Panc1 (cell line): ENCODE data around the gene IAPP. TPM values are rescaled to one million over a fixed set of nuclear protein-coding genes. Genes with fewer than 3 reads are reported as not detected.

Experiments
- ATAC-seq: fragments of 200-7000 bp; cut with Tn5 transposase; 2 replicates; pipeline ENCODE4 v1.9.1; 2020; ENCODE audit warnings: mild to moderate bottlenecking, moderate library complexity
- BruUV-seq: library from RNA; stranded (reverse); fragments of 400-500 nt; replicated peaks from 2 replicates; lab custom pipeline; 2021; lab: Mats Ljungman, UMichigan
- CTCF ChIA-PET: fragments of 300-600 bp; sonication (Branson Sonifier 250); formaldehyde crosslinking; loops from one replicate; lab custom pipeline; 2022; ENCODE audit warnings: antibody characterized with exemption; lab: Charles Lee
- POLR2A ChIA-PET: fragments of 300-600 bp; sonication (Branson Sonifier 250); formaldehyde crosslinking; loops from one replicate; lab custom pipeline; 2022; ENCODE audit warnings: antibody characterized with exemption; lab: Charles Lee
- DNase-seq: peaks from one replicate; pipeline ENCODE4 v3.0.0-alpha.2; 2010; ENCODE audit warnings: low read depth, low spot score
- H3K27ac ChIP-seq: 2 replicates; pipeline ENCODE4 v1.5.1; 2011; ENCODE audit warnings: mild to moderate bottlenecking, low read length, inconsistent platforms
- H3K27me3 ChIP-seq: fragments of 200-500 bp; sonication (Bioruptor generic); 2 replicates; pipeline ENCODE4 v1.6.0; 2014; ENCODE audit warnings: low read length, inconsistent platforms; ENCODE audit not compliant: control insufficient read depth, insufficient read depth
- H3K36me3 ChIP-seq: fragments of 200-500 bp; sonication (Bioruptor generic); 2 replicates; pipeline ENCODE4 v1.5.1; 2014; ENCODE audit warnings: inconsistent platforms, mild to moderate bottlenecking, low read length, moderate library complexity; ENCODE audit not compliant: control insufficient read depth, insufficient read depth
- H3K4me1 ChIP-seq: 2 replicates; pipeline ENCODE4 v1.5.1; 2011; ENCODE audit warnings: inconsistent platforms, mild to moderate bottlenecking, low read length, moderate library complexity; ENCODE audit not compliant: control insufficient read depth, insufficient read depth
- H3K4me3 ChIP-seq, 2 experiments: 2 replicates each; pipeline ENCODE4 v1.5.1; 2011 to 2012; ENCODE audit warnings: low read depth in 2 of 2, low read length in 2 of 2, mild to moderate bottlenecking in 2 of 2, inconsistent platforms in 1 of 2, moderate library complexity in 1 of 2
- H3K9me3 ChIP-seq: fragments of 200-500 bp; sonication (Bioruptor generic); 2 replicates; pipeline ENCODE4 v1.5.1; 2014; ENCODE audit warnings: low read depth, mild to moderate bottlenecking, inconsistent platforms, low read length, moderate library complexity; ENCODE audit not compliant: control insufficient read depth, insufficient read depth
- POLR2AphosphoS5 ChIP-seq: IDR thresholded peaks from 2 replicates; pipeline ENCODE4 v1.6.1; 2012; ENCODE audit warnings: mild to moderate bottlenecking, low read depth, low read length, moderate library complexity
- SIN3A ChIP-seq: IDR thresholded peaks from 2 replicates; pipeline ENCODE4 v1.6.1; 2012; ENCODE audit warnings: low read depth, mild to moderate bottlenecking, low read length, moderate library complexity, borderline replicate concordance; ENCODE audit not compliant: insufficient read depth
- TCF7L2 ChIP-seq: IDR thresholded peaks from 2 replicates; pipeline ENCODE4 v1.6.1; 2011; ENCODE audit warnings: mild to moderate bottlenecking, low read depth, low read length, inconsistent platforms
- in situ Hi-C: cut with HindIII; loops from 2 replicates; pipeline ENCODE4 v1.10.0; 2016; ENCODE audit warnings: low sequenced_read_pairs, low pct_unique_long_range_greater_than_20kb
- intact Hi-C: fragments of 100-400 bp; cut with micrococcal nuclease; formaldehyde crosslinking; loops from one replicate; pipeline ENCODE4 v1.10.0; 2022; ENCODE audit not compliant: unreplicated experiment
- total RNA-seq: library from RNA; stranded (reverse); gene quantifications from one replicate; pipeline ENCODE4 v1.2.1, GENCODE V29; 2021; ENCODE audit not compliant: unreplicated experiment
- TF ChIP-seq, protein P1 (sequence below), 2 experiments: IDR thresholded peaks; 2 replicates each; pipeline ENCODE4 v1.6.1; 2011 to 2012; ENCODE audit warnings: low read depth in 2 of 2, control low read depth in 1 of 2, low read length in 1 of 2, mild to moderate bottlenecking in 1 of 2, moderate library complexity in 1 of 2; ENCODE audit not compliant: insufficient read depth in 1 of 2
- TF ChIP-seq, protein P2 (sequence below): fragments of 450-650 bp; IDR thresholded peaks from 2 replicates; pipeline ENCODE4 v1.5.1; 2017; ENCODE audit warnings: mild to moderate bottlenecking

The IAPP gene
- total RNA-seq, 1 experiment from 2014 or later, result not detected

GRCh38 chr12:21324551-21324950, 48.2 kb upstream of the IAPP start:
- no peak for ATAC-seq
- TF ChIP-seq, protein P1, sequence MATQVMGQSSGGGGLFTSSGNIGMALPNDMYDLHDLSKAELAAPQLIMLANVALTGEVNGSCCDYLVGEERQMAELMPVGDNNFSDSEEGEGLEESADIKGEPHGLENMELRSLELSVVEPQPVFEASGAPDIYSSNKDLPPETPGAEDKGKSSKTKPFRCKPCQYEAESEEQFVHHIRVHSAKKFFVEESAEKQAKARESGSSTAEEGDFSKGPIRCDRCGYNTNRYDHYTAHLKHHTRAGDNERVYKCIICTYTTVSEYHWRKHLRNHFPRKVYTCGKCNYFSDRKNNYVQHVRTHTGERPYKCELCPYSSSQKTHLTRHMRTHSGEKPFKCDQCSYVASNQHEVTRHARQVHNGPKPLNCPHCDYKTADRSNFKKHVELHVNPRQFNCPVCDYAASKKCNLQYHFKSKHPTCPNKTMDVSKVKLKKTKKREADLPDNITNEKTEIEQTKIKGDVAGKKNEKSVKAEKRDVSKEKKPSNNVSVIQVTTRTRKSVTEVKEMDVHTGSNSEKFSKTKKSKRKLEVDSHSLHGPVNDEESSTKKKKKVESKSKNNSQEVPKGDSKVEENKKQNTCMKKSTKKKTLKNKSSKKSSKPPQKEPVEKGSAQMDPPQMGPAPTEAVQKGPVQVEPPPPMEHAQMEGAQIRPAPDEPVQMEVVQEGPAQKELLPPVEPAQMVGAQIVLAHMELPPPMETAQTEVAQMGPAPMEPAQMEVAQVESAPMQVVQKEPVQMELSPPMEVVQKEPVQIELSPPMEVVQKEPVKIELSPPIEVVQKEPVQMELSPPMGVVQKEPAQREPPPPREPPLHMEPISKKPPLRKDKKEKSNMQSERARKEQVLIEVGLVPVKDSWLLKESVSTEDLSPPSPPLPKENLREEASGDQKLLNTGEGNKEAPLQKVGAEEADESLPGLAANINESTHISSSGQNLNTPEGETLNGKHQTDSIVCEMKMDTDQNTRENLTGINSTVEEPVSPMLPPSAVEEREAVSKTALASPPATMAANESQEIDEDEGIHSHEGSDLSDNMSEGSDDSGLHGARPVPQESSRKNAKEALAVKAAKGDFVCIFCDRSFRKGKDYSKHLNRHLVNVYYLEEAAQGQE (IDR thresholded peaks at IDR 0.05; ENCODE audit: insufficient read depth in 1 of 2, low read depth in 2 of 2, low read length in 1 of 2), result no peak
- TF ChIP-seq SIN3A (no peak), POLR2AphosphoS5 (no peak), TCF7L2 (no peak)
- TF ChIP-seq, protein P2, sequence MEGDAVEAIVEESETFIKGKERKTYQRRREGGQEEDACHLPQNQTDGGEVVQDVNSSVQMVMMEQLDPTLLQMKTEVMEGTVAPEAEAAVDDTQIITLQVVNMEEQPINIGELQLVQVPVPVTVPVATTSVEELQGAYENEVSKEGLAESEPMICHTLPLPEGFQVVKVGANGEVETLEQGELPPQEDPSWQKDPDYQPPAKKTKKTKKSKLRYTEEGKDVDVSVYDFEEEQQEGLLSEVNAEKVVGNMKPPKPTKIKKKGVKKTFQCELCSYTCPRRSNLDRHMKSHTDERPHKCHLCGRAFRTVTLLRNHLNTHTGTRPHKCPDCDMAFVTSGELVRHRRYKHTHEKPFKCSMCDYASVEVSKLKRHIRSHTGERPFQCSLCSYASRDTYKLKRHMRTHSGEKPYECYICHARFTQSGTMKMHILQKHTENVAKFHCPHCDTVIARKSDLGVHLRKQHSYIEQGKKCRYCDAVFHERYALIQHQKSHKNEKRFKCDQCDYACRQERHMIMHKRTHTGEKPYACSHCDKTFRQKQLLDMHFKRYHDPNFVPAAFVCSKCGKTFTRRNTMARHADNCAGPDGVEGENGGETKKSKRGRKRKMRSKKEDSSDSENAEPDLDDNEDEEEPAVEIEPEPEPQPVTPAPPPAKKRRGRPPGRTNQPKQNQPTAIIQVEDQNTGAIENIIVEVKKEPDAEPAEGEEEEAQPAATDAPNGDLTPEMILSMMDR, result no peak
- Histone ChIP-seq H3K27me3 (no peaks in the 10 kb centered on the region), H3K9me3 (no peaks in the 10 kb centered on the region), H3K4me3 (no peak overlapping the region), H3K36me3 (no peaks in the 10 kb centered on the region), H3K4me1 (no peaks in the 10 kb centered on the region), H3K27ac (no peak overlapping the region)
- no TSS peak for BruUV-seq
- intact Hi-C loops, result no loop called here
- in situ Hi-C loops, result no loop called here
- POLR2A ChIA-PET, result no interaction called here
- no peak for DNase-seq
- CTCF ChIA-PET, result no interaction called here

DNA sequence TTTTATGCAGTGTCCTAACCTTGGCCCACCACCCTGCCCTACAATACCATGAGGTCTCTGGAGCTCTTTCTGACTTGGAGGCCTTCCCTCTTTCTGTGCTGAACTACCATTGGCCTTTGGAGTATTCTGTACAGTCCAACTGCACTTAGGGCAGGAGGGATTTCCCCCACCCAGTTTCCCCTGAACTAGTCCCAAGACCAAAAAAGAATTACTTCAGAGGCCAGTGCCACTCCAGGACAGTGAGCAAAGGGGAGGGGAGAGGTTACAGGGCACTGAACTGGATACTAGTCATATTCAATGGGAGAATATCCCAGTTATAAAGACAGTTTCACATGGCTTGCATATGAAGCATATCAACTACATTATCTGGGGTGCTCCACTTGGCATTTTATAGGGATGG, 44.1 kb upstream of the IAPP start:
- in situ Hi-C loops (no loop called here), intact Hi-C loops (no loop called here)
- BruUV-seq, result no TSS peak
- TF ChIP-seq, protein P1 (IDR thresholded peaks at IDR 0.05; ENCODE audit: insufficient read depth in 1 of 2, low read depth in 2 of 2, low read length in 1 of 2), result no peak
- no peak for TF ChIP-seq POLR2AphosphoS5
- no peak for TF ChIP-seq TCF7L2
- no peak for TF ChIP-seq SIN3A
- TF ChIP-seq, protein P2, result no peak
- Histone ChIP-seq H3K9me3 (no peaks in the 10 kb centered on the region), H3K4me3 (no peak overlapping the region), H3K27ac (no peak overlapping the region), H3K4me1 (no peaks in the 10 kb centered on the region), H3K36me3 (no peaks in the 10 kb centered on the region), H3K27me3 (no peaks in the 10 kb centered on the region)
- ChIA-PET POLR2A (no interaction called here), CTCF (no interaction called here)
- DNase-seq, result no peak
- no peak for ATAC-seq
